GM06990 (cell line): ENCODE results near the gene TECTA.

Source experiments
- DNase-seq: peaks from one replicate; pipeline ENCODE4 v3.0.0-alpha.2; 2011; ENCODE audit not compliant: insufficient read length; ENCODE audit errors: extremely low read depth
- H3K27me3 ChIP-seq: replicated peaks from 2 replicates; pipeline ENCODE4 v1.6.0; 2011; ENCODE audit warnings: low read length; ENCODE audit not compliant: control insufficient read depth, insufficient read depth
- H3K36me3 ChIP-seq: 2 replicates; pipeline ENCODE4 v1.5.1; 2011; ENCODE audit warnings: low read length; ENCODE audit not compliant: control insufficient read depth, insufficient read depth
- H3K4me3 ChIP-seq: replicated peaks from 2 replicates; pipeline ENCODE4 v1.5.1; 2011; ENCODE audit warnings: low read depth, mild to moderate bottlenecking, control low read depth, low read length
- TF ChIP-seq, protein P1 (sequence below): IDR thresholded peaks from 2 replicates; pipeline ENCODE4 v1.5.1; 2011; ENCODE audit warnings: low read length, control low read depth, mild to moderate bottlenecking, inconsistent platforms; ENCODE audit not compliant: insufficient read depth, poor library complexity, severe bottlenecking

The TECTA gene

DNA sequence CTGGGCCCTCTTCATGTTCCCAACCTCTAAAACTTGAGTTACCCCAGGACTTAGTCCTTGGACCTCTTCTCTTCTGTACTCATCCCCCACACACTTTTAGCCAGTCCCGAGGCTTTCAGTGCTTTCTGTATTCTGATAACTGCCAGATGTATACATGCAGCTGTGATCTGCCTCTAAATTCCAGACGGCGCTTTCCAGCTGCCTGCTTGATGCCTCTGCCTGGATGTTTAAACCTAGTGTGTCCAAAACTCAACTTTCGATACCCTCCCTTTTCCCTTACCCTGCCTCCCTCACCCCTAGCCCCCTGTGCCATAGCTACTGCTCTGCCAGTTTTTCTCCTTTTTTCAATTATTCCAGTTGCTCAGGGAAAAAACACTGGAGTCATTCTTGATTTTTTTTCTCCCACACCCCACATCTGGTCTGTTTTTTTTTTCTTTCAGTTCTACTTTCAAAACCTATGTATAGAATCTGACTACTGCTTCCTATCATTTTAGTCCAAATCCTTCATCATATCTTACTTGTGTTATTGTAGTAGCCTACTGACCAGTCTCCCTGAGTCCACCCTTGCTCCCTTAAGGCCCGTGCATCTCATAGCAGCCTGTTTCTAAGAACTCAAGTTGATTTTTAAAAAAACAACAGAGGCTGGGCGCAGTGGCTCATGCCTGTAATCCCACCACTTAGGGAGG lies 32.9 kb upstream of the TECTA start:
- no peak overlapping the region for H3K4me3 ChIP-seq
- DNase-seq = no peak
- no peaks in the 10 kb centered on the region for H3K27me3 ChIP-seq
- H3K36me3 ChIP-seq = no peaks in the 10 kb centered on the region; the same call in 1 of the 2 replicates
- TF ChIP-seq, protein P1, sequence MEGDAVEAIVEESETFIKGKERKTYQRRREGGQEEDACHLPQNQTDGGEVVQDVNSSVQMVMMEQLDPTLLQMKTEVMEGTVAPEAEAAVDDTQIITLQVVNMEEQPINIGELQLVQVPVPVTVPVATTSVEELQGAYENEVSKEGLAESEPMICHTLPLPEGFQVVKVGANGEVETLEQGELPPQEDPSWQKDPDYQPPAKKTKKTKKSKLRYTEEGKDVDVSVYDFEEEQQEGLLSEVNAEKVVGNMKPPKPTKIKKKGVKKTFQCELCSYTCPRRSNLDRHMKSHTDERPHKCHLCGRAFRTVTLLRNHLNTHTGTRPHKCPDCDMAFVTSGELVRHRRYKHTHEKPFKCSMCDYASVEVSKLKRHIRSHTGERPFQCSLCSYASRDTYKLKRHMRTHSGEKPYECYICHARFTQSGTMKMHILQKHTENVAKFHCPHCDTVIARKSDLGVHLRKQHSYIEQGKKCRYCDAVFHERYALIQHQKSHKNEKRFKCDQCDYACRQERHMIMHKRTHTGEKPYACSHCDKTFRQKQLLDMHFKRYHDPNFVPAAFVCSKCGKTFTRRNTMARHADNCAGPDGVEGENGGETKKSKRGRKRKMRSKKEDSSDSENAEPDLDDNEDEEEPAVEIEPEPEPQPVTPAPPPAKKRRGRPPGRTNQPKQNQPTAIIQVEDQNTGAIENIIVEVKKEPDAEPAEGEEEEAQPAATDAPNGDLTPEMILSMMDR = no peak

DNA sequence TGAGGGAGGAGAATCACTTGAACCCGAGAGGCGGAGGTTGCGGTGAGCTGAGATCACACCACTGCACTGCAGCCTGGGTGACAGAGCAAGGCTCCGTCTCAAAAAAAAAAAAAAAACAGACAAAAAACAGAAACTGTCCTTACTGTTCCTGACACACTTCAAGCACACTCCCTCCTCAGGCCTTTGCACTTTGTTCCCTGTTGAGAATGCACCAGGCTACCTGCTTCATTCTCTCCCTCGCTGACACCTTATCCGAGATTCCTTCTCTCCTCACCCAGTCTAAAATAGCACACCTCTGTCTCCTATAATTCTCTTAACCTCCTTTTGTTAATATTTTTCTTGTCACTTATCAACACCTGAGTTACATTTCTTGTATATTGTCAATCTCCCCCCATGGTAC lies 32.3 kb upstream of the TECTA start:
- no peaks in the 10 kb centered on the region for H3K27me3 ChIP-seq
- TF ChIP-seq, protein P1 = no peak
- H3K4me3 ChIP-seq = no peak overlapping the region
- no peaks in the 10 kb centered on the region; the same call in 1 of the 2 replicates for H3K36me3 ChIP-seq
- no peak for DNase-seq

DNA sequence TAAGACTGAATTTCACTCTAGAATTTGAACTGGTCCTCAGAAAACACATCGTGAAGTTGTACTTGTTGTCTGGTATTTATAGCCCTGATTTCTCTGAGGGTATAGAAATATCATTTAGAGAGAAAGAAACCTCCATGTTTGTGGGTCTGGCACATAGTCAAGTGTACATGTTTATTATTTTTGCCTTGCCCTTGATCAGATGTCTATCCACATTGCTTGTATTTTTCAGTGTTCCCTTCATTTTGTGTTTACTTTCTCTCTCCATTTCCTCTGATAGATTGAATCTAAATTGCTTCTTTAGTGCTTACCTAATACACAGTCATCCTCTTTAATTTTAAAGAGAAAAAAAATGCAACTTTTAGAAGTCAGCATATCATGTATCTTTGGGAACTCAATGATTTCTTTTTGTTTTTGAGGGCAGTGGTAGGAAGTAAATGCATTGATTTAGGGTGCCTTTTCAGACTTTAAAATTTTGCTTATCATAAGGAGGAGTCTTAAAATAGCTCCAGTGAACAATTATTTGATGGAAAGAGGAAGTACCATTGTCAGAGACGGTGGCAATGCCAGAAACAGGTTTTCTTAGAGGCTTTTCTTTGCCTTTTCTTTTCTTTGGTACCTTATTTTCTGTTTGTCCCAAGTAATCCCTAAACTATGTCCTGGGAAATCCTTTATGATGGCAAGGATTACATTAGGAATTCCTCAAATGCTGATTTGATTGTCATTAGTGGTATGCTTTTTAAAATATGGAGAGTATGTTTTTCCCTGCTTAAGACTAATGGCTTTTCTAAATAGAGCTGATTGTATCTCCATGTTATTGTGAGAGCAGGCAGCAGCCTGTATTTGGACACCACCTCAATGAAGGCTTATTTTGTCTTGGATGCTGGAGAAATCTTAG lies 29.8 kb upstream of the TECTA start:
- no peak for DNase-seq
- Histone ChIP-seq H3K36me3 (no peaks in the 10 kb centered on the region; the same call in 1 of the 2 replicates), H3K4me3 (no peak overlapping the region), H3K27me3 (no peaks in the 10 kb centered on the region)
- TF ChIP-seq, protein P1 = no peak

DNA sequence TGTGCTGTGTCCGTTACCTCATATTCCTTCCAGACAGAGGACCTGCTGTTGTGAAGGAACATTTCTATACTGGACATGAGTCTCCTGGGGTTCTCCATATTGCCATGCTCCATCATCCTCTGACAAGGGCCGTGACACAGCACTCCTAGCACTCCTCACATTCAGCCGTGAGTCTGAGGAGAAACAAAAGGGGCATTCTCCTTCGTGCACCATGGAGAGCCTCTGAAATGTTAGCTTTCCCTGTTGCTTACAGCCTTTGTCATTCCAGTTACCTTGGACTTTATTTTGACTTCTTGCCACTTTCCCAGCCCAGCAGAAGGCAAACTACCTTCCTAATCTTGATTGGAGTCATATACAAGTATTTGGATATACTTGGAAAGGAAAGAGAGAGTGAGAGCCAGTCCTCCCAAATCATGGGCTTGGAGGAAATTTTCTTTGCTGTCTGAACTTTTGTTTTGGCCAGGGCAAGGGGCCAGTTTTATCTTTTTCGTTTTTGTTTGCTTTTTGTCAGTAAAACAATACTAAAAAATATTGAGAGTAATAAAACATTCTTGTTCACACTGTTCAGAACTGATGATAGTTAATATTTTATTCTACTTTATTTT lies 29.1 kb upstream of the TECTA start:
- Histone ChIP-seq H3K4me3 (no peak overlapping the region), H3K27me3 (no peaks in the 10 kb centered on the region), H3K36me3 (no peaks in the 10 kb centered on the region; the same call in 1 of the 2 replicates)
- TF ChIP-seq, protein P1 = no peak
- DNase-seq = no peak

DNA sequence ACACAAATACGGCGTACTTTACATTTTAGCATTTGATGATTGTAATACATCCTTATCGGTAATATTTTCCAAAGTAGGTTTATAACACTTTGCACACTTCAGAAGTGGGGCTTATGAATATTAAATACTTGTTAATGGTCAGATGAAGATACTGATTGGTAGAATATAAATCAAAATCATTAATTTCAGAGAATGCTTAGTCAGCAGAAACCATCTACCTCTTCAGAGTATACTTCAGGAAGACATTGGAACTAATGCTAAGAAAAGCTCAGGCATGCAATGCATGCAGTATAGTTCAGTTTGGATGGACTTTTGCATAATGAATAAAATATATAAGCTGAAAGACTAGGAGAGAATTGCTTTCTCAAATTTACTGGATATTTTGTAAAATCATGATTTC lies 19.7 kb upstream of the TECTA start:
- DNase-seq = no peak
- H3K36me3 ChIP-seq = no peaks in the 10 kb centered on the region; the same call in 1 of the 2 replicates
- TF ChIP-seq, protein P1 = no peak

More for the DNA sequence above, 19.7 kb upstream of the TECTA start:
- Histone ChIP-seq H3K4me3 (no peak overlapping the region), H3K27me3 (no peaks in the 10 kb centered on the region)
